GM21515 (cell line): ENCODE results near the gene NT5E.
"Not testable (repeated sequence)": the region's sequence is repeated elsewhere in the genome, so short reads cannot be mapped to it uniquely, and the experiment has no call there.

Source experiments
- ATAC-seq: cut with Tn5 transposase; IDR thresholded peaks from one replicate; pipeline ENCODE4 v1.9.1; 2021; ENCODE audit not compliant: unreplicated experiment

The NT5E gene

DNA sequence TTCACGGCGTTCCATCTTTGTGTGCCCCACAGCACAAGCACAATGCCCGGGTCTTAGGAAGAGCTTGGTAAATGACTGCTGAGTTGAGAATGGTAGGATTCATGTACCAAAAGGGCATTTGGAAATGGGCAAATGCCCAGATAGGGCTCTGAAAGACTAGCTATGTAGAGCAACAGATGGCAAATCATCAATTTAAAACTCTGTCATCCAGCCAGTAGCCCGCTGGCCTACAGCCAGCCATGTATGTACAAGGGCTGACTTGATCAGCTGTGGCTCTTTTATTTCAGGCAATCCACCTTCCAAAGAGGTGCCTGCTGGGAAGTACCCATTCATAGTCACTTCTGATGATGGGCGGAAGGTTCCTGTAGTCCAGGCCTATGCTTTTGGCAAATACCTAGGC is 35.1 kb downstream of the NT5E start:
- no peak for ATAC-seq

DNA sequence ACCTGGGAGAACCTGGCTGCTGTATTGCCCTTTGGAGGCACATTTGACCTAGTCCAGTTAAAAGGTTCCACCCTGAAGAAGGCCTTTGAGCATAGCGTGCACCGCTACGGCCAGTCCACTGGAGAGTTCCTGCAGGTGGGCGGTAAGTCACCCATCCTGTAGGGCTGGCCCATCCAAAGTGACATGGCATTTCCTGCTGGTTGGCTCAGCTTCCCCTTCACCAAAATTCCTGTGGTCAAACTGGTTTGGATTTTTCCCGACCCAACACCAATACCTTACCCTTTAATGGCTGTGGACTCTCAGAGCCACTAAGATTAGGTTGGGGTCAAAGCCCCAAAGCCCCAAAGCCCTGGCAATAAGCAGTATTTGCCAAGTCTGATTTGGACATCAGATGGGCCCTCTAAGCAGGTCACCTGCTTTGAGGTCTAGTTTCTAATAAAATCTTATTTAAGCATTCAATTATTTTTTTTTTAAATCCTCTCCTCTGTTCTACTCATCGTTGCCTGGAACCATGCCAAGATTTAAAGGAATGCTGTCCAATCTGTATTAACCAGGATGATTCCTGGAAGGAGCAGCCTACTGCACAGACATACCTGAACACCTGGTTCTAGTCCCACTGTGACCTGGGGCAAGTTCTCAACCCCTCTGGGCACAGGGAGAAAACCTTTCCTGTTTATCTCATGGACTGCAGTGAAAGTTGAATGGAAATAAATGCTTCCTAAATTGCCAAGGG is 40.8 kb downstream of the NT5E start:
- ATAC-seq: no peak

- ATAC-seq: no peak
These were observed 43.5 kb downstream of the NT5E start for GRCh38 chr6:85493389-85493788.

DNA sequence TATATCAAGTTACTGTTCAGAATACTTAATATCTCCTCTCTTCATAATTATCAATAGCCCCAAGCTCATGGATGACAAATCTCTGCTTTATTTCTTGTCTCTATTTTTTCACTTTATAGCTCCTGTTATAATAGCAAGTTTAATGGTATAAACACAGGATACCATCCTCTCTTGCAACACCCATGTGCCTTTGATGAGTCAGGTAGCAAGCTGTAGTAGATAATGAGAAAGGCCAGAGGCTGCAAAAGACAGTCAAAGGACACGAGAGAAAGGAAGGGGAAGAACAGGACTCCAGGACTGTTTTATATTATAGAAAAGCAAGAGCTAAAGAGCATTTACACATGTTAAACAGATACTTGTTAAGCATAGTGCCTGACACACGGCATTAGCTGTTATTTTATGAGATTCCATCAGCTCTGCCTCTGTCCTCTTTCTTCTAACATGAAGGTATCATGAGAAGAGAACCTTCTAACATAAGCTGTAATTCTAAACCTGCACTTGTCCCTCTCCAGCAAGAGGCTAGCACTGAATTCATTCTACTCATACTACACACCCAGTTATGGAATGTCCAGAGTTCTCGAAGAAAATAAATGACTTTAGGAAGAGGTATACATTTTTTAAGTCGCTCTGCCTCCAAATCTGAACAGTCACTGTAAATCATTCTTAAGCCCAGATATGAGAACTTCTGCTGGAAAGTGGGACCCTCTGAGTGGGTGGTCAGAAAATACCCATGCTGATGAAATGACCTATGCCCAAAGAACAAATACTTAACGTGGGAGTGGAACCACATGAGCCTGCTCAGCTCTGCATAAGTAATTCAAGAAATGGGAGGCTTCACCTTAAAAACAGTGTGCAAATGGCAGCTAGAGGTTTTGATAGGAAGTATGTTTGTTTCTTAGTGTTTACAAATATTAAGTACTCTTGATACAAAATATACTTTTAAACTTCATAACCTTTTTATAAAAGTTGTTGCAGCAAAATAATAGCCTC is 45.0 kb downstream of the NT5E start:
- ATAC-seq: no peak

DNA sequence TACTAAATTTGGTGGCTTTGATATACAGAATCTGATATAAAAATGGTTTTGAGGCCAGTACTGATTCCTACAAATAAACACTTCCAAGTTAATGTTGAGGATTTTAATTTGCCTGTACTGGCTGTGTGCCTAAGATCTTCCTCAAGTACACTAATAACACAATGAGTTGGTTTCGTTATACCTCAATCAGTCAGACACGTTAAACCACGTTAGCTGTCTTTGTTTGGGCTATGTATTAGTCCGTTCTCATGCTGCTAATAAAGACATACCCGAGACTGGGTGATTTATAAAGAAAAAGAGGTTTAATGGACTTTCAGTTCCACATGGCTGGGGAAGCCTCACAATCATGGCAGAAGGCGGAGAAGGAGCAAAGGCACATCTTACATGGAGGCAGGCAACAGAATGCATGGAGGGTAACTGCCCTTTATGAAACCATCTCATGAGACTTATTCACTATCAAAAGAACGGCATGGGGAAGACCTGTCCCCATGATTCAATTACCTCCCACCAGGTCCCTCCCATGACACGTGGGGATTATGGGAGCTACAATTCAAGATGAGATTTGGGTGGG is 46.2 kb downstream of the NT5E start:
- ATAC-seq: no peak

GRCh38 chr6:85496856-85497255 is 47.0 kb downstream of the NT5E start:
- no peak for ATAC-seq

DNA sequence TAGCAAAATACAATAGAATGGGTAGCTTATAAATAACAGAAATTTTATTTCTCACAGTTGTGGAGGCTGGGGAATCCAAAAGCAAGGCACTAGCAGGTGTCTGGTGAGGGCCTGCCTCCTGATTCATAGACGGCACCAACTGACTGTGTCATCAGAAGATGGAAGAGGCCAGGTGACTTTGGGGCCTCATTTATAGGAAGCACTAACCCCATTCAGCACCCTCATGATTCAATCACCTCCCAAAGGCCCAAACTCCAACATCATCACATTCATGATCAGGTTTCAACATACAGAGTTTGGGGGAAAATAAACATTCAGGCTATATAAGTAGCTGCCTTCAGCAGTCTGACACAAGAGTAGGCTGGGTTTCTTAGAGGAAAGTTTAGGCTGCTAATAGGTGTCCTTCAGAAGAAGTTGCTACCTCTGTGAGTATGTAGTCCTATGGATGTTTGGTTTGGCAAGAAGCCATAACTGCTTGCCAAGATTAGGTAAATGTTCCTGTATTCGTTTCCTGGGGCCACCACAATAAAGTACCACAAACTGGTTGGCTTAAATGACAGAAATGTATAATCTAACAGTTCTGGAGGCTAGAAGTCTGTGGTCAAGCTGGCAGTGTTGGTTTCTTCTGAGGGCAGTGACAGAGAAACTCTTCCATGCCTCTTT is 48.8 kb downstream of the NT5E start:
- ATAC-seq: no peak

- ATAC-seq: no peak
These were observed 56.7 kb downstream of the NT5E start for GRCh38 chr6:85506441-85507093.

DNA sequence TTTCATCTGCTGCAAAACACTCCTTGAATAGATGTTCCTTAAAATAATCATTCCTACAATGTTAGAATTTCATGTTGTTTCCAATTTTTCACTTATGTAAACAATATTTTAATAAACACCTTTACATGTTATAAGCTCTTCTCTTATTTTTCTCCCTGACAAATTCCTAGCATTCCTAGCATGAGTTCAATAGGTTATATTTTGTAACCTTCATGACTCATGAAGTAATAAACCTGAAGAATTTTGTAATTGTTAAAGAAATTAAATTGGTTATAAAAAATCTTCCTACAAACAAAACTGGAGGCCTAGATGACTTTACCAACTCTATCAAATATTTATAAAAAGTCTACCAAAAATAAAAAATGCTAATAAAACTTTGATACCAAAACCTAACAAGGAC is 66.3 kb downstream of the NT5E start:
- ATAC-seq: no peak

GRCh38 chr6:85524281-85524680 is 74.4 kb downstream of the NT5E start:
- ATAC-seq: not testable (repeated sequence)

DNA sequence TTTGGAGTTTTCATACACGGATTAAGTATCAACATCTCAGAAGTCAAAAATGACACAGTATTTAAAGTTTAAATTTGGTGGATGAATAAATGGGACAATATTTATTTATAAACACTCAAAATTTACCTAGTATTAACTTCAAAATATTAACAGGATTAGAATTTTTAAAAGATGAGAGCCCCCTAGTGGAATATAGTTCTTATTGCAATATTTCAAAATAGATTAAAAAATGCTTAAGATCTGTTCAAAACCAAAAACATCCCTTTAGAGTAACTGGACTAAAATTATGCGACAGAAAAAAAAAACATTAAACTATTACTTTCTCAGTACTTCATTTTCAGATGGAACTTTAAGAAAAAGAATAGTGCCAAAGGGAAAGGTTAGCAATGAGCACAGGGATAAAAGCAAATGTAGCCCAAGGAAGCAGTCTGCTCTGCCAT is 87.2 kb downstream of the NT5E start:
- no peak for ATAC-seq

DNA sequence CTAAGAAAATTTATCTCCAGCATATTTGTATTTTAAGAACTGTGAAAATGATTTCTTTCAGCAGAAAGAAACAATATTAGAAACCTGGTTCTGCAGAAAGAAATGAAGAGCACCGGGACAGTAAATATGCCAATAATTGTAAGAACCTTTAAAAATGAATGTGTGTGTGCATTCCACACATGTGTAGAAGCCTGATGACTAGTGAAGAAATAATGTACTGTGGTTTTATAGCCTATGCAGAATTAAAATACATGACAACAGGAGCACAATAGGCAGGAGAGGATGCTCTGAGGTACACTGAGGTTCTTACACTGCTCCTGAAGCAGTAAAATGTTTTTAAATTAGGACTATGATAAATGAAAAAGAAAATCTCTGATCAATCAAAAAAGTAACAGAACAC is 94.9 kb downstream of the NT5E start:
- ATAC-seq: no peak
